Esophagus (tissue), 2 donors: Measurements from ENCODE around the gene ANP32D. TPM values are rescaled to one million over a fixed set of nuclear protein-coding genes. Genes with fewer than 3 reads are reported as not detected.
"Not testable (repeated sequence)": the region's sequence is repeated elsewhere in the genome, so short reads cannot be mapped to it uniquely, and the experiment has no call there.

Source experiments
- H3K27ac ChIP-seq, 2 donors: one replicate each; pipeline ENCODE4 v1.5.1; 2013; ENCODE audit warnings: low read depth in 2 of 2, mild to moderate bottlenecking in 2 of 2, inconsistent platforms in 1 of 2, low read length in 1 of 2, moderate library complexity in 1 of 2
- H3K27me3 ChIP-seq, 2 donors: one replicate each; pipeline ENCODE4 v1.6.1; 2013; ENCODE audit warnings: low read length in 2 of 2, control low read depth in 1 of 2, mild to moderate bottlenecking in 1 of 2; ENCODE audit not compliant: insufficient read depth in 2 of 2, control insufficient read depth in 1 of 2
- H3K36me3 ChIP-seq, 2 donors: one replicate each; pipeline ENCODE4 v1.6.1; 2013; ENCODE audit warnings: low read length in 1 of 2; ENCODE audit not compliant: control insufficient read depth in 2 of 2, insufficient read depth in 2 of 2
- H3K4me1 ChIP-seq, 2 donors: one replicate each; pipeline ENCODE4 v1.6.1; 2013; ENCODE audit warnings: low read length in 1 of 2; ENCODE audit not compliant: control insufficient read depth in 2 of 2, insufficient read depth in 2 of 2
- H3K4me3 ChIP-seq, 2 donors: one replicate each; pipeline ENCODE4 v1.5.1; 2013; ENCODE audit warnings: low read length in 2 of 2, mild to moderate bottlenecking in 2 of 2, low read depth in 1 of 2, moderate library complexity in 1 of 2
- H3K9me3 ChIP-seq, 2 donors: one replicate each; pipeline ENCODE4 v1.6.1; 2013; ENCODE audit warnings: mild to moderate bottlenecking in 2 of 2, low read depth in 1 of 2, low read length in 1 of 2, moderate library complexity in 1 of 2; ENCODE audit not compliant: control insufficient read depth in 2 of 2, insufficient read depth in 1 of 2
- WGBS, 2 donors: extraction: QIAGEN DNeasy Blood & Tissue Kit; methylation state at CpG; one replicate each; pipeline ENCODE4 v1.1.7; 2013; 5-methylcytosine and 5-hydroxymethylcytosine counted together
- polyA plus RNA-seq, 2 donors: library from polyadenylated mRNA; stranded (reverse); fragments of 200-250 nt; gene quantifications; one replicate each; pipeline ENCODE4 v1.2.3, GENCODE V29; 2013
- donor health status: healthy with polysubstance abuse.
- donor health status: Bipolar disorder and iron deficiency.

ANP32D gene
- polyA plus RNA-seq, 2 donors, result not detected

DNA sequence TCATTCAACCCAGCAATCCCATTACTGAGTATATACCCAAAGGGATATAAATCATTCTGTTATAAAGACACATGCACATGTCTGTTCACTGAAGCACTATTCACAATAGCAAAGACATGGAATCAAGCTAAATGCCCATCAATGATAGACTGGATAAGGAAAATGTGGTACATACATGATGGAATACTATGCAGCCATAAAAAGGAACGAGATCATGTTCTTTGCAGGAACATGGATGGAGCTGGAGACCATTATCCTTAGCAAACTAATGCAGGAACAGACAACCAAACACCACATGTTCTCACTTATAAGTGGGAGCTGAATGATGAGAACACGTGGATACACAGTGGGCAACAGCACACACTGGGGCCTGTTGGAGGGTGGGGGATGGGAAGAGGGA, 19.4 kb upstream of the ANP32D start:
- H3K27me3 ChIP-seq, H3K36me3 ChIP-seq, H3K27ac ChIP-seq, H3K4me3 ChIP-seq, H3K9me3 ChIP-seq, H3K4me1 ChIP-seq: not testable (repeated sequence)
- WGBS, 2 donors, result 77 to 83% methylated on average over 2 of the region's 2 CpGs

DNA sequence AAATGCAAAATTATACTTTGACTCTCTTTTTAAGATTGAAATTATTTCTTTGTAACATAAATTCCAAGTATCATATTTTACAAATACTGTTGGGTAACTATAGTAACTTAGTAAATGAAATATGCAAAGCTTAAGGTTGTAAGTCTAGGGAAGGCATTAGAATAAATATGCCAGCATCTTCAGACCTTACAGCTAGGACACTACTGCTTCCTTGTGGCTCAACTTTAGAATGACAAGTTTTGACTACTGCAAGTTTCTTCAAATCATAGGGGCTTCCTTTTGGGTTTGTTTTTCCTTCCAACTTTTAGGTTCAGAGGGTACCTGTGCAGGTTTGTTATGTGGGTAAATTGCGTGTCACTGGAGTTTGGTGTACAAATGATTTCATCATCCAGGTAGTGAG, 17.7 kb upstream of the ANP32D start:
- no peaks in the 10 kb centered on the region for H3K4me1 ChIP-seq
- H3K27me3 ChIP-seq, result no peaks in the 10 kb centered on the region
- no peak overlapping the region for H3K27ac ChIP-seq
- 83 to 94% methylated on average over 1 of the region's 1 CpG for WGBS, 2 donors
- no peaks in the 10 kb centered on the region for H3K36me3 ChIP-seq
- H3K4me3 ChIP-seq, result no peak overlapping the region
- H3K9me3 ChIP-seq, result no peaks in the 10 kb centered on the region

DNA sequence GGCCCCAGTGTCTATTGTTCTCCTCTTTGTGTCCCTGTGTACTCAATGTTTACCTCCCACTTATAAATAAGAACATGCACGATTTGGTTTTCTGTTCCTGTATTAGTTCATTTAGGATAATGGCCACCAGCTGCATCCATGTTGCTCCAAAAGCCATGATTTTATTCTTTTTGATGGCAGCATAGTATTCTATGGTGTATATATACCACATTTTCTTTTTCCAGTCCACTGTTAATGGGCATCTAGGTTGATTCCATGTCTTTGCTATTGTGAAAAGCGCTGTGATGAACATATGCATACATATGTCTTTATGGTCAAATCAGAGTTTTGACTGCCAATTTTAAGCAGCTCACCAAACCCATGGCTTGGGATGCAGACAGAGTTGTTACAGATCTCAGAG, 17.2 kb upstream of the ANP32D start:
- H3K27ac ChIP-seq, result no peak overlapping the region
- H3K36me3 ChIP-seq, result no peaks in the 10 kb centered on the region
- no peaks in the 10 kb centered on the region for H3K9me3 ChIP-seq
- 70 to 72% methylated on average over 2 of the region's 2 CpGs for WGBS, 2 donors
- H3K4me3 ChIP-seq, result no peak overlapping the region
- H3K4me1 ChIP-seq, result no peaks in the 10 kb centered on the region
- no peaks in the 10 kb centered on the region for H3K27me3 ChIP-seq

DNA sequence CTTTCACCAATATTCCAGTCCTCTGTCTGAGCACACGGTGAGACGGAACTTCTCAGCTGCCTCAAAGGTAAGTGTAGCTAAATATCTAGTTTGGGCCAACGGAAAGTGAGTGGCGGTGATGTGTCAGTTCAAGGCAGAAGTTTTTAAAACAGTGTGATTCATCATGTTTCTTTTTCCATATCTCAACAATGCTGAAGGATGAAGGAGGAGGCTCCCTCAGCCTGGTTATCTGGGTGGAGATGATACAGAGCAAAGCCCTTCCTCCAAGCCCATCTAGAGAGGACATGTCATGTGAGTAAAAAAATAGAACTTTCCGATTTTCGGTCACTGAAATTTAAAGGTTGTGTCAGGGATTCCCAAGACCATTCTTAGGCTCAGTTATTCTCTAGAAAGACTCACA, 13.1 kb upstream of the ANP32D start:
- Histone ChIP-seq H3K9me3 (no peaks in the 10 kb centered on the region), H3K27me3 (no peaks in the 10 kb centered on the region), H3K4me3 (no peak overlapping the region), H3K27ac (no peak overlapping the region), H3K4me1 (no peaks in the 10 kb centered on the region), H3K36me3 (no peaks in the 10 kb centered on the region)
- 92 to 94% methylated on average over 6 of the region's 6 CpGs for WGBS, 2 donors

DNA sequence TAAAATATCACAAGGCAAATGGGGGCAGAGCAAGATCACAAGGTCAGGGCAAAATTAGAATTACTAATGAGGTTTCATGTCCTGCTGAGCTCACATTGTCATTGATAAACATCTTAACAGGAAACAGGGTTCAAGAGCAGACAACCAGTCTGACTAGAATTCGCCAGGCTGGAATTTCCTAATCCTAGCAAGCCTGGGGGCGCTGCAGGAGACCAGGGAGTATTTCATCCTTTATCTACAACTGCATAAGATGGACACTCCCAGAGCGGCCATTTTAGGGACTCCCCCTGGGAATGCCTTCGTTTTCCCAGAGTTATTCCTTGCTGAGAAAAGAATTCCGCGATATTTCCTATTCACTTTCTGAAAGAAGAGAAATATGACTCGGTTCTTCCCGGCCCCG, 3.3 kb upstream of the ANP32D start:
- H3K4me3 ChIP-seq, H3K36me3 ChIP-seq, H3K9me3 ChIP-seq, H3K27me3 ChIP-seq, H3K27ac ChIP-seq, H3K4me1 ChIP-seq: not testable (repeated sequence)
- WGBS, 2 donors, result 81 to 84% methylated on average over 9 of the region's 9 CpGs

DNA sequence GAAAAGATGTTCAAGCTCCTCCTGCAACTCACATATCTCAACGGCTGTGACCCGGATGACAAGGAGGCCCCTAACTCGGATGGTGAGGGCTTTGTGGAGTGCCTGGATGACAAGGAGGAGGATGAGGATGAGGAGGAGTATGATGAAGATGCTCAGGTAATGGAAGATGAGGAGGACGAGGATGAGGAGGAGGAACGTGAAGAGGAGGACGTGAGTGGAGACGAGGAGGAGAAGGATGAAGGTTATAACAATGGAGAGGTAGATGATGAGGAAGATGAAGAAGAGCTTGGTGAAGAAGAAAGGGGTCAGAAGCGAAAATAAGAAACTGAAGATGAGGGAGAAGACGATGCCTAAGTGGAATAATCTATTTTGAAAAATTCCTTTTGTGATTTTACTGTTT, 702 bp downstream of the ANP32D start:
- H3K4me3 ChIP-seq, result no peak overlapping the region

DNA sequence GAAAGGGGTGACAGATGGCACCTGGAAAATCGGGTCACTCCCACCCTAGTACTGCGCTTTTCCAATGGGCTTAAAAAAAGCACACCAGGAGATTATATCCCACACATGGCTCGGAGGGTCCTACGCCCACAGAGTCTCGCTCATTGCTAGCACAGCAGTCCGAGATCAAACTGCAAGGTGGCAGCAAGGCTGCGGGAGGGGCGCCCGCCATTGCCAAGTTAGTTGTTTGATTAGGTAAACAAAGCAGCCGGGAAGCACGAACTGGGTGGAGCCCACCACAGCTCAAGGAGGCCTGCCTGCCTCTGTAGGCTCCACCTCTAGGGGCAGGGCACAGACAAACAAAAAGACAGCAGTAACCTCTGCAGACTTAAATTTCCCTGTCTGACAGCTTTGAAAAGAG, 2.1 kb downstream of the ANP32D start:
- H3K9me3 ChIP-seq, H3K27ac ChIP-seq, H3K36me3 ChIP-seq, H3K4me1 ChIP-seq, H3K4me3 ChIP-seq, H3K27me3 ChIP-seq: not testable (repeated sequence)
- WGBS, 2 donors, result 69 to 71% methylated on average over 11 of the region's 11 CpGs

More for the DNA sequence above, 702 bp downstream of the ANP32D start:
- Histone ChIP-seq H3K27ac (no peak overlapping the region), H3K9me3 (peaks cover 0 to 4% of the 10 kb centered on the region in 2 donors), H3K36me3 (no peaks in the 10 kb centered on the region), H3K27me3 (no peaks in the 10 kb centered on the region), H3K4me1 (no peaks in the 10 kb centered on the region)
- WGBS, 2 donors, result 77 to 84% methylated on average over 9 of the region's 9 CpGs

DNA sequence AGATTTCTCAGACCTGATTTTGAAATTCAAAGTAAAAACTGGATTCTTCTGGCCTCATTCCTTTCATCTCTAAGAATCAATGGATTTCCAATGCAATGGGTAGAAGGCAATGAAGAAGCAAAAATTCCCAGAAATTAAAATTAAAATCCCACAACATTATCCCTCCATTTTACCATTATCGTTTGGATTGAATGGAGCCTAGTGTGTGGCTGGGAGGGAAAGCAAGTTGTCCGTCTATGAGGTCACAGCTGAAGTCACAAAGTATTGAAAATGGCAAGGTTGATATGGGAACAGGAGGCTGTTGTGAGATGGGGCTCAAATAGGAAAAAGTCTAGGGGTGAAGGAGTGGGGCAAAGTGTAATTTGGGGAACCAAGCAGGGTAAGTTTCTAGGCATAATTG, 9.8 kb downstream of the ANP32D start, which contains the start of gene C12orf54:
Gene C12orf54, plus strand, starts transcription at position 301 of the 400 bp plus-strand sequence. CDS start 799 bp downstream, outside the sequence.
- Histone ChIP-seq H3K36me3 (no peaks in the 10 kb centered on the region), H3K9me3 (no peaks in the 10 kb centered on the region), H3K4me1 (no peaks in the 10 kb centered on the region), H3K4me3 (no peak within 1 kb of the TSS), H3K27me3 (no peaks in the 10 kb centered on the region), H3K27ac (no peak within 1 kb of the TSS)
- WGBS, 2 donors, result 89 to 91% methylated on average over 2 of the region's 2 CpGs

DNA sequence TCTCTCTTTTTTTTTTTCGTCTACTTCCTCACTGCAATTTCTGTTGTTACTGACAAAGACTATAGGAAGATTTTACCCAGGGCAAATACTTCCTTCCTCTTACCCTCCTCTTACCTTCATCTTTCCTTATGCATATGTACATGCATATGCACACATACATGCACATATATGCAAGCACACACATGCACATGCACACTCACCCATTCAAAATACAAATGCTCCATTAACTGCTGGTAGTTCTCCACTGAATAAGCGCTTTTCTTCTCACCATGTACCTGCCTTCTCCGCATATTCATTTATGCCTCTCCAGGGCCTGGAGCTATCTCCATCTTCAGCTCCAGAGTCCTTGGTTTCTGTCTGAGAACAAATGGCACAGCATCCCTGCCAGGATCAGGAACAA, 10.6 kb downstream of the ANP32D start:
- Histone ChIP-seq H3K36me3 (no peaks in the 10 kb centered on the region), H3K27me3 (no peaks in the 10 kb centered on the region), H3K27ac (no peak overlapping the region), H3K4me1 (no peaks in the 10 kb centered on the region), H3K9me3 (no peaks in the 10 kb centered on the region), H3K4me3 (no peak overlapping the region)
- WGBS, 2 donors, result 79 to 92% methylated on average over 3 of the region's 3 CpGs

DNA sequence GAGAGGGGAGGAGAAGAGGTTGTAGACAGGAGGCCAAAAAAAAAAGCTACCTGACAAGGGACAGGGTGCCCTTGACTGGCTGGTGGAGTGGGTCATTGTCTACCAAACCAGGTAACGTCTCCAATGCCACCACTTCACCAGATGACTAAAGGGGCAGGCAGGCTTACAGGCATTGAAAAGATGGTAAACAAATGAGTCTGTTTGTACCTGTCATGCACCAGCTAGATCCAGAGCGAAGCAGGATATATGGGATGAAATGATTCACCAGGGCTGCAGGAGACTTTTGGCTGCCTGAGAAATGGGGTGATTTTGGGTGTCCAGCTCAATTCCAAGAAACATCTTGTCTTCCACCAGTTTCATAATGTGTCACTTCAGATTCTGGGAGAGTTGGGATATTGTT, 13.9 kb downstream of the ANP32D start:
- Histone ChIP-seq H3K4me3 (no peak overlapping the region), H3K36me3 (no peaks in the 10 kb centered on the region), H3K27me3 (no peaks in the 10 kb centered on the region), H3K4me1 (no peaks in the 10 kb centered on the region), H3K27ac (peak overlapping the region; percentile 64 to 76), H3K9me3 (no peaks in the 10 kb centered on the region)
- 33 to 55% methylated on average over 2 of the region's 2 CpGs for WGBS, 2 donors
